Endothelial cell of umbilical vein (primary cell): ENCODE results near the gene DNAJC30. TPM values are rescaled to one million over a fixed set of nuclear protein-coding genes. Genes with fewer than 3 reads are reported as not detected.

Source experiments
- BruUV-seq: library from RNA; stranded (reverse); fragments of 400-500 nt; replicated peaks from 2 replicates; lab custom pipeline; 2021; lab: Mats Ljungman, UMichigan
- CTCF ChIA-PET: fragments of 300-600, 350-600 bp; sonication (Branson Sonifier 250); formaldehyde crosslinking; loops from one replicate; lab custom pipeline; 2021; ENCODE audit warnings: antibody characterized with exemption, inconsistent platforms; lab: Charles Lee
- POLR2A ChIA-PET: fragments of 300-600, 350-600 bp; sonication (Branson Sonifier 250); formaldehyde crosslinking; loops from one replicate; lab custom pipeline; 2021; ENCODE audit warnings: antibody characterized with exemption, inconsistent platforms; lab: Charles Lee
- DNase-seq: peaks from one replicate; pipeline ENCODE4 v3.0.0-alpha.2; 2011; ENCODE audit warnings: low read depth, low spot score
- FAIRE-seq: peaks from 2 replicates; lab custom pipeline; 2011; peaks lifted over from hg19 to GRCh38; lab: Jason Lieb, UNC
- H2AFZ ChIP-seq: 2 replicates; pipeline ENCODE4 v1.6.0; 2012; ENCODE audit warnings: low read depth, low read length, control low read depth, inconsistent platforms
- H3K27ac ChIP-seq: 2 replicates; pipeline ENCODE4 v1.5.1; 2011; ENCODE audit warnings: low read depth, mild to moderate bottlenecking, control low read depth, low read length, moderate library complexity; ENCODE audit not compliant: insufficient read depth
- H3K27me3 ChIP-seq, 2 experiments: 2 replicates each; pipeline versions ENCODE4 v1.6.0 to v1.6.1; 2011; ENCODE audit warnings: low read length in 2 of 2, mixed read lengths in 1 of 2; ENCODE audit not compliant: control insufficient read depth in 2 of 2, insufficient read depth in 2 of 2
- H3K36me3 ChIP-seq, 2 experiments: 2 replicates in 1 of 2; 3 replicates in 1 of 2; pipeline ENCODE4 v1.5.1; 2011; ENCODE audit warnings: low read length in 2 of 2, mild to moderate bottlenecking in 1 of 2, moderate library complexity in 1 of 2; ENCODE audit not compliant: control insufficient read depth in 2 of 2, insufficient read depth in 2 of 2; ENCODE audit errors: extremely low read depth in 1 of 2
- H3K4me1 ChIP-seq: 3 replicates; pipeline ENCODE4 v1.5.1; 2011; ENCODE audit warnings: mild to moderate bottlenecking, low read length; ENCODE audit not compliant: control insufficient read depth, insufficient read depth; ENCODE audit errors: extremely low read depth
- H3K4me2 ChIP-seq: 2 replicates; pipeline ENCODE4 v1.6.1; 2011; ENCODE audit warnings: low read length, control low read depth, mixed read lengths; ENCODE audit not compliant: insufficient read depth
- H3K4me3 ChIP-seq, 3 experiments: fragments of 200-600 bp in 1 of 3; sonication (generic), shearing (Covaris generic) in 1 of 3; replicated peaks in 1 of 3; 2 replicates each; pipeline ENCODE4 v1.5.1; 2011 to 2016; ENCODE audit warnings: control low read depth in 3 of 3, low read length in 3 of 3, mild to moderate bottlenecking in 2 of 3, inconsistent platforms in 1 of 3, low read depth in 1 of 3, moderate library complexity in 1 of 3; ENCODE audit not compliant: insufficient read depth in 1 of 3
- H3K79me2 ChIP-seq: 2 replicates; pipeline ENCODE4 v1.6.0; 2012; ENCODE audit warnings: low read length, inconsistent platforms; ENCODE audit not compliant: control insufficient read depth, insufficient read depth
- H3K9ac ChIP-seq: replicated peaks from 2 replicates; pipeline ENCODE3; 2011; ENCODE audit warnings: low read length, control low read depth; ENCODE audit not compliant: insufficient read depth; ENCODE audit errors: extremely low read depth
- H3K9me1 ChIP-seq: replicated peaks from 3 replicates; pipeline ENCODE4 v1.6.0; 2011; ENCODE audit warnings: mild to moderate bottlenecking, low read length; ENCODE audit not compliant: control insufficient read depth, insufficient read depth; ENCODE audit errors: extremely low read depth
- H3K9me3 ChIP-seq: replicated peaks from 2 replicates; pipeline ENCODE4 v1.5.1; 2012; ENCODE audit warnings: low read length, inconsistent platforms; ENCODE audit not compliant: control insufficient read depth, insufficient read depth
- H4K20me1 ChIP-seq: replicated peaks from 2 replicates; pipeline ENCODE3; 2011; ENCODE audit warnings: mild to moderate bottlenecking, low read length; ENCODE audit not compliant: control insufficient read depth, insufficient read depth; ENCODE audit errors: extremely low read depth
- EZH2 ChIP-seq: IDR thresholded peaks from 2 replicates; pipeline ENCODE4 v1.6.1; 2012; ENCODE audit warnings: borderline replicate concordance, low read depth, mild to moderate bottlenecking, moderate library complexity, low read length, inconsistent platforms; ENCODE audit not compliant: severe bottlenecking
- FOS ChIP-seq: IDR thresholded peaks from 2 replicates; pipeline ENCODE4 v1.6.1; 2011; ENCODE audit warnings: mild to moderate bottlenecking, low read length, moderate library complexity, borderline replicate concordance; ENCODE audit not compliant: insufficient read depth
- GATA2 ChIP-seq: IDR thresholded peaks from 2 replicates; pipeline ENCODE4 v1.7.0; 2011; ENCODE audit warnings: low read depth, mild to moderate bottlenecking, moderate library complexity, mixed read lengths, low read length; ENCODE audit not compliant: insufficient read length, insufficient read depth
- JUN ChIP-seq: IDR thresholded peaks from 2 replicates; pipeline ENCODE4 v1.6.1; 2011; ENCODE audit warnings: borderline replicate concordance, low read depth; ENCODE audit not compliant: insufficient read length, insufficient read depth
- MYC ChIP-seq: IDR thresholded peaks from one replicate; pipeline ENCODE4 v1.6.1; 2011; ENCODE audit warnings: mild to moderate bottlenecking, low read depth, low read length
- POLR2A ChIP-seq: IDR thresholded peaks from 2 replicates; pipeline ENCODE4 v1.6.1; 2012; ENCODE audit warnings: low read depth, mild to moderate bottlenecking, control low read depth, low read length
- POLR2AphosphoS5 ChIP-seq: IDR thresholded peaks from 2 replicates; pipeline ENCODE4 v1.6.1; 2012; ENCODE audit warnings: low read depth, mild to moderate bottlenecking, control low read depth, low read length, moderate library complexity; ENCODE audit not compliant: insufficient read depth
- dilution Hi-C: fragments of 300-500 bp; cut with MboI; formaldehyde crosslinking; loops from one replicate; pipeline ENCODE4 v1.15.0; 2019; ENCODE audit warnings: low sequenced_read_pairs; ENCODE audit not compliant: extremely low pct_ligation_motif_present
- intact Hi-C: fragments of 100-400 bp; cut with micrococcal nuclease; formaldehyde crosslinking; loops from one replicate; pipeline ENCODE4 v1.10.0; 2022
- polyA plus RNA-seq, 4 experiments: library from polyadenylated mRNA; depleted of rRNA in 3 of 4; stranded (reverse) in 3 of 4; unstranded in 1 of 4; fragments of >200 nt; gene quantifications; 2 replicates each; pipeline versions ENCODE4 v1.2.1 to v1.2.3, GENCODE V29; 2011 to 2012; ENCODE audit warnings: missing spikeins in 1 of 4
- total RNA-seq: library from RNA; stranded (reverse); gene quantifications from 2 replicates; pipeline ENCODE4 v1.2.3, GENCODE V29; 2021
- TF ChIP-seq, protein P1 (sequence below): IDR thresholded peaks from 2 replicates; pipeline ENCODE4 v1.6.1; 2011; ENCODE audit not compliant: insufficient read depth, insufficient read length
- TF ChIP-seq, protein P2 (sequence below), 2 donors: IDR thresholded peaks; 1 replicate in 1 of 2; 2 replicates in 1 of 2; pipeline ENCODE4 v1.5.1; 2011; ENCODE audit warnings: low read length in 2 of 2, mild to moderate bottlenecking in 2 of 2, moderate library complexity in 2 of 2, control low read depth in 1 of 2, inconsistent platforms in 1 of 2, low read depth in 1 of 2; ENCODE audit not compliant: insufficient read depth in 1 of 2; ENCODE audit errors: extremely low read depth in 1 of 2

DNAJC30 gene
- total and polyA plus RNA-seq, 2 donors (not counting 3 experiments of a cell fraction or from before 2014, with no cell fraction given): 10.6 to 11.9 TPM

DNA sequence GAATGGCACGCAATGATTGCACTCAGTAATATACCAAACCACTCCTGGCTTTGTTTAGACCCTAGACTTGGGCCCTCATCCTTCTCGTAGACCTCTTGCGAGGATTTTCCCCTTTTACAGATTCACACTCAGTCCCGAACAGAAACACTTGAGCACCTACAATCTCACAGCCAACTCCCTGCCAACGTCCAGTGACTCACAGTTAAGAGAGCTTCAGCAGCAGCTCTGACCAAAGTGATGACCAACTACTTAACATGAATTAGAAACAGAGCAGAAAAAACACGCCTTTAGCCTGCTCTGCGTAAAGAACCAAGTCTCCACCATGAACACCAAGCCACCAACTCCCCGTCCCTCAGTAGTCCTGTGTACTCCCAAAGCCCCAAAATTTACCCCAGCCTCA, 2.2 kb downstream of the DNAJC30 start:
- intact Hi-C loops: no loop called here
- POLR2A ChIA-PET: no interaction called here

DNA sequence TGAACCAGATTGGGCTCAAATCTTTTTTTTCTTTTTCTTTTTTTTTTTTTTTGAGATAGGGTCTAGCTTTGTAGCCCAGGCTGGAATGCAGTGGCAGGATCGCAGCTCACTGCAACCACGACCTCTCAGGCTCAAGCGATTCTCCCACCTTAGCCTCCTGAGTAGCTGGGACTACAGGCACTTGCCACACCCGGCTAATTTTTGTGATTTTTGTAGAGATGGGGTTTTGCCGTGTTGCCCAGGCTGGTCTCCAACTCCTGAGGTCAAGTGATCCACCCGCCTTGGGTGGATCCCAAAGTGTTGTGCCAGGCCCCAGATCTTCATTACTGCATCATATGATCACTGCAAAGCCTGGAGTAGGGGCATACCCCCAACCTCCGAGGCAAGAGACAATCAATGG, 2.8 kb downstream of the DNAJC30 start:
- POLR2A ChIA-PET: no interaction called here
- Histone ChIP-seq H3K4me1 (peaks cover 14% of the 10 kb centered on the region), H3K9me3 (no peaks in the 10 kb centered on the region), H2AFZ (no peak overlapping the region), H3K4me2 (no peak overlapping the region), H3K36me3 (peaks cover 0 to 4% of the 10 kb centered on the region in 2 experiments), H3K27me3 (no peaks in the 10 kb centered on the region), H4K20me1 (no peaks in the 10 kb centered on the region), H3K4me3 (no peak overlapping the region), H3K27ac (no peak overlapping the region), H3K79me2 (peaks cover 49% of the 10 kb centered on the region), H3K9me1 (no peaks in the 10 kb centered on the region), H3K9ac (no peak overlapping the region)
- CTCF ChIA-PET: interaction anchor here (1.0 to 1.2 kb wide), 2 partner anchors 13 to 21 kb away, joined by 3 to 4 read pairs; partner anchors contain the start of gene VPS37D
- FAIRE-seq (no peak), DNase-seq (no peak)
- intact Hi-C loops (no loop called here), dilution Hi-C loops (no loop called here)
- TF ChIP-seq EZH2 (no peak), POLR2AphosphoS5 (no peak), POLR2A (no peak), JUN (no peak), FOS (no peak), GATA2 (no peak), MYC (no peak)
- TF ChIP-seq, protein P1, sequence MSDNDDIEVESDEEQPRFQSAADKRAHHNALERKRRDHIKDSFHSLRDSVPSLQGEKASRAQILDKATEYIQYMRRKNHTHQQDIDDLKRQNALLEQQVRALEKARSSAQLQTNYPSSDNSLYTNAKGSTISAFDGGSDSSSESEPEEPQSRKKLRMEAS: no peak
- TF ChIP-seq, protein P2, sequence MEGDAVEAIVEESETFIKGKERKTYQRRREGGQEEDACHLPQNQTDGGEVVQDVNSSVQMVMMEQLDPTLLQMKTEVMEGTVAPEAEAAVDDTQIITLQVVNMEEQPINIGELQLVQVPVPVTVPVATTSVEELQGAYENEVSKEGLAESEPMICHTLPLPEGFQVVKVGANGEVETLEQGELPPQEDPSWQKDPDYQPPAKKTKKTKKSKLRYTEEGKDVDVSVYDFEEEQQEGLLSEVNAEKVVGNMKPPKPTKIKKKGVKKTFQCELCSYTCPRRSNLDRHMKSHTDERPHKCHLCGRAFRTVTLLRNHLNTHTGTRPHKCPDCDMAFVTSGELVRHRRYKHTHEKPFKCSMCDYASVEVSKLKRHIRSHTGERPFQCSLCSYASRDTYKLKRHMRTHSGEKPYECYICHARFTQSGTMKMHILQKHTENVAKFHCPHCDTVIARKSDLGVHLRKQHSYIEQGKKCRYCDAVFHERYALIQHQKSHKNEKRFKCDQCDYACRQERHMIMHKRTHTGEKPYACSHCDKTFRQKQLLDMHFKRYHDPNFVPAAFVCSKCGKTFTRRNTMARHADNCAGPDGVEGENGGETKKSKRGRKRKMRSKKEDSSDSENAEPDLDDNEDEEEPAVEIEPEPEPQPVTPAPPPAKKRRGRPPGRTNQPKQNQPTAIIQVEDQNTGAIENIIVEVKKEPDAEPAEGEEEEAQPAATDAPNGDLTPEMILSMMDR (IDR thresholded peaks at IDR 0.05; ENCODE audit: extremely low read depth in 1 of 2, insufficient read depth in 1 of 2, low read depth in 1 of 2, low read length in 2 of 2): no peak
- no TSS peak for BruUV-seq

More for the DNA sequence above, 2.2 kb downstream of the DNAJC30 start:
- CTCF ChIA-PET: interaction anchor here (1.0 to 1.2 kb wide), 2 partner anchors 13 to 20 kb away, joined by 3 to 4 read pairs; partner anchors contain the start of gene VPS37D
- no peaks in the 10 kb centered on the region for H3K9me1 ChIP-seq
- no peaks in the 10 kb centered on the region for H3K9me3 ChIP-seq
- H3K79me2 ChIP-seq: peaks cover 50% of the 10 kb centered on the region
- no peak overlapping the region for H2AFZ ChIP-seq
- no peaks in the 10 kb centered on the region for H3K27me3 ChIP-seq
- H3K4me3 ChIP-seq: no peak overlapping the region
- dilution Hi-C loops: no loop called here
- no peak overlapping the region for H3K9ac ChIP-seq
- DNase-seq (no peak), FAIRE-seq (no peak)
- BruUV-seq: no TSS peak
- TF ChIP-seq POLR2AphosphoS5 (no peak), GATA2 (no peak), MYC (no peak), POLR2A (no peak), FOS (no peak), JUN (no peak), EZH2 (no peak)
- TF ChIP-seq, protein P1: no peak
- no peak overlapping the region for H3K4me2 ChIP-seq
- H3K27ac ChIP-seq: no peak overlapping the region
- H3K36me3 ChIP-seq: peaks cover 0 to 4% of the 10 kb centered on the region in 2 experiments
- peaks cover 14% of the 10 kb centered on the region for H3K4me1 ChIP-seq
- no peaks in the 10 kb centered on the region for H4K20me1 ChIP-seq
